Measurements from ENCODE around the gene ABCC1.
A peak's percentile ranks its signal among the peaks of the same experiment; 100 is the strongest.
"Not testable (repeated sequence)": the region's sequence is repeated elsewhere in the genome, so short reads cannot be mapped to it uniquely, and the experiment has no call there.

The ABCC1 gene

DNA sequence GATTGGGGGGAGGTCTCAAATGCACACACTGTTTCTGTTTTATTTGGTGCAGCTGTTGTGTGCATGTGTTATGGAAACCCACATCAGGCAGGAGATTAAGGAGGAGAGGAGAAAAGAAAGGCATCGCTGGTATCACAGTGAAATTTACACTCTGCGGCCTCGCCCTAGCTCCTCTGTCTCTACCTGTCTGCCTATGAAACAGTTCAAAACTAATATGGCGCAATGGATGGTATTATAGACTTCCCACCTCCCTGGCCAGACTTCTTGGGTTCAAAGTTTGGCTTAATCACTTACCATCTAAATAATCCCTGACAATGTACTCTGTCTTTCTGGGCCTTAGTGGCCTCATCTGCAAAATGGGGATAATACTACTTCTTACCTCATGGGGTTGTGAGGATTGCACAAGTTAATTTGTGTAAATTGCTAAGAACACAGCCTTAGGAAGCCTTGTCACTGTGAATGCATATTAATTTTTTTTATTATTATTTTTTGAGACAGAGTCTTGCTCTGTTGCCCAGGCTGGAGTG, 1.4 kb upstream of the ABCC1 start:
- DNase-seq, result no peak

DNA sequence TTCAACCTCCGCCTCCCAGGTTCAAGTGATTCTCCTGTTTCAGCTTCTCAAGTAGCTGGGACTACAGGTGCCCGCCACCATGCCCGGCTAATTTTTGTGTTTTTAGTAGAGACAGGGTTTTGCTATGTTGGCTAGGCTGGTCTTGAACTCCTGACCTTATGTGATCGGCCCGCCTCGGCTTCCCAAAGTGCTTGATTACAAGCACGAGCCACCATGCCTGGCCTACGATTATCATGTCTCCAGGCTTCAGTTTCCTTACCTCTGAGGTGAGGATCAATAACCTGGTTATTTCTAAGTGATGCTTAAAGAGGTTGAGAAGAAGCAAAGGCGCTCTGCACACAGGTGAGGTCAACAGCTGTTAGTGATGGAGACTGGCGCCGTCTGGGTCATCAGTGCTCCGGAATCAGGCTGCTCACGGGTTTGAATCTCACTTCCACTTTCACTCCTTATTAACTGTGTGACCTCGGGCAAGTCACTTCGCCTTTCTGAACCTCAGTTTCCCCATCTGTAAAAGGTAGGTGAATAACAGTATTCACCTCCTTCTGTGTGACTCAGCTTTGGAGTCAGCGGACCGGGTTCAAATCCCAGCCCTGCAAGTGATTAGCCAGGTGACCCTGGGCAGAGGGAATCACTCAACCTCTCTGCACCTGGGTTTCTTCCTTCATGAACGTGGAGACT, 745 bp upstream of the ABCC1 start:
- DNase-seq, result no peak

DNA sequence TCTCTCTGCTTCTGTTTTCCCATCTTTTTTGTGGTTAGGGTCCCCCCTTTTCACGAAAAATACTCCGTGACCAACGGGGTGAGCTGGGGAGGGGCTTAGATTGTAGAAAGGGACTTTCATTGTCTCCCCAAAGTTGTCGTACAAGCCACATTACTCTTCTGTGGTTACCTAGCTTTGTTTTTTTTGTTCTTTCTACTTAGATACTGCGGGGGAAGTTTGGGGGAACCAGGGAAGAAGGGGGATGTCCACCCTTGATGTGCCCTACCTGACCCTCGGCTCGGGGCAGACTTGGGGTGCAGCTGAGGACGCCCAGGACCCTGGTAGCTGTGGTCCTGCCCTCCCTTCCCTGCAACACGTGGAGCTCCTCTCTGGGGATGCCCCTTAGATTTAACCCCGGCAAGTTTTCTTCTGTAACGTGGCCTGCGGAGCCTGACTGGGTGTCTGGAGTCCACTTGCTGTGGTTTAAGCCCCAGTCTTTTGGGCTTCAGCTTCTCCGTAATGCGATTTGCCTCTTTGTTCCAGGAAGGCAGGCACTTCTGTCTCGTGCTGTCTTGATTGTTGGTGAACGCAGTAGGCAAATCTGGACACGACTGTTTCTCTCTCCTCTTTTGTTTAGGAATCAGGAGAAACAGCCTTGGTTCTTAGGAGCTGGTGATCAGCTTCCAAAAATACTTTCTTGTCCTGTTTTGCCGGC, 892 bp downstream of the ABCC1 start:
- peak; percentile 72 for DNase-seq

GRCh38 chr16:15950869-15951268, 1.5 kb downstream of the ABCC1 start:
- no peak for DNase-seq

GRCh38 chr16:15951852-15952251, 2.4 kb downstream of the ABCC1 start:
- no peak for DNase-seq

- no peak for DNase-seq
Measured at GRCh38 chr16:15952265-15952711, 2.9 kb downstream of the ABCC1 start.

DNA sequence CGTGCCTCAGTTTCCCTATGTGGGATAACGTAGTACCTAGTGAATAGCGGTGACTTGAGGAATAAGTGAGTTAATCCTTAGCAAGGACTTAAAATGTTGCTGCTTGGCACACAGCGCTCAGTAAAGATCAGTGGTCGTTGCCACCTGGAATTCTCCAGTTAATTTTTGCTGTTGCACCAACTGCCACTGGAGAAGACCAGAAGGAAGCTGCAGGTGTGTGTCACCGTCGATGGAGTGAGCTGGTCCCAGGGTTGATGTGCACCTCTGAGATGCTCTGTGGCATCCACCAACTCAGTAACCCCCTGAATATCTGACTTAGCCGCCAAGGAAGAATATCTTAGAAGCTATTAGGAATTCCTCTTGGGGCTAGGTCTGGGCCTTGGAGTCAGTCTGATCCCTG, 4.1 kb downstream of the ABCC1 start:
- DNase-seq, result no peak

GRCh38 chr16:15953929-15954813, 4.8 kb downstream of the ABCC1 start:
- DNase-seq, result no peak

- no peak for DNase-seq
Measured at GRCh38 chr16:15954814-15955151, 5.4 kb downstream of the ABCC1 start.

GRCh38 chr16:15955425-15955824, 6.0 kb downstream of the ABCC1 start:
- DNase-seq, result no peak

DNA sequence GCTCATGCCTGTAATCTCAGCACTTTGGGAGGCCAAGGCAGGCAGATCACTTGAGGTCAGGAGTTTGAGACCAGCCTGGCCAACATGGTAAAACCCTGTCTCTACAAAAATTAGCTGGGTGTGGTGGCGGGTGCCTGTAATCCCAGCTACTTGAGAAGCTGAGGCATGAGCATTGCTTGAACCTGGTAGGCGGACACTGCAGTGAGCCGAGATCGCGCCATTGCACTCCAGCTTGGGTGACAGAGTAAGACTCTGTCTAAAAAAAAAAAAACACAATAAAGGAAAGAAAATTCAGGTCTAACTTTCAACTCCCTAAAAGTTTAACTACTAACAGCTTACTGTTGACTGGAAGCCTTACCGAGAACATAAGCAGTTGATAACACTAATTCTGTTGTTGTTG, 6.7 kb downstream of the ABCC1 start:
- DNase-seq, result not testable (repeated sequence)

- DNase-seq, result no peak
Measured at GRCh38 chr16:15958703-15959348, 9.4 kb downstream of the ABCC1 start.

- DNase-seq, result no peak
Measured at GRCh38 chr16:15960124-15960971, 10.9 kb downstream of the ABCC1 start.

GRCh38 chr16:15961060-15961511, 11.7 kb downstream of the ABCC1 start:
- peak; percentile 65 for DNase-seq

GRCh38 chr16:15961571-15962090, 12.2 kb downstream of the ABCC1 start:
- DNase-seq, result no peak

DNA sequence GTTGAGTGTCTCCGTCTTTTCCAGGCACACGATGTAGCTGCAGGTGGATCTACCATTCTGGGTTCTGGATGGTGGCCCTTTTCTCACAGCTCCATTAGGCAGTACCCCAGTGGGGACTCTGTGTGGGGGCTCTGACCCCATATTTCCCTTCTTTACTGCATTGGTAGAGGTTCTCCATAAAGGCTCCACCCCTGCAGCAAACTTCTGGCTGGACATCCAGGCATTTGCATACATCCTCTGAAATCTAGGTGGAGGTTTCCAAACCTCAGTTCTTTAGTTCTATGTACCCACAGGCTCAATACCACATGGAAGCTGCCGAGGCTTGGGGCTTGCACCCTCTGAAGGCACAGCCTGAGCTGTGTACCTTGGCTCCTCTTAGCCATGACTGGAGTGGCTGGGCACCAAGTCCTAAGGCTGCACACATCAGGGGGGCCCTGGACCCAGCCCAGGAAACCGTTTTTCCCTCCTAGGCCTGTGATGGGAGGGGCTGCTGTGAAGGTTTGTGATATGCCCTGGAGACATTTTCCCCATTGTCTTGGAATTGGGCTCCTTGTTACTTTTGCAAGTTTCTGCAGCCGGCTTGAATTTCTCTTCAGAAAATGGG, 14.0 kb downstream of the ABCC1 start:
- no peak for DNase-seq

DNA sequence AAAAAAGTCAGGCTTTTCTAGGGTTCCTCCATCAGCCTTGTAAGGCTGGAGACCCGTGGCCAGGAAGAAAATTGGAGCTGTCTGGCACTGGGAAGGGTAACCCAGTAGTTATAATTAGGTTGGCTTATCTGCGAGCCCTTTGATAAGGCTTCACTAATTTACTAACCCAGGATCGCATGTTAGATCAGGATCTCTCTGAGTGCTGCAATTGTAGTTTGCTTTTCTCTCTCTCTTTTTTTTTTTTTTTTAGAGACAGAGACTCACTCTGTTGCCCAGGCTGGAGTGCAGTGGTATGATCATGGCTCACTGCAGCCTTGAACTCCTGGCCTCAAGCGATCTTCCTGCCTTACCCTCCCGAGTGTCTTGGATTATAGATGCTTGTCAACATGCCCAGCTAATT, 17.0 kb downstream of the ABCC1 start:
- no peak for DNase-seq

DNA sequence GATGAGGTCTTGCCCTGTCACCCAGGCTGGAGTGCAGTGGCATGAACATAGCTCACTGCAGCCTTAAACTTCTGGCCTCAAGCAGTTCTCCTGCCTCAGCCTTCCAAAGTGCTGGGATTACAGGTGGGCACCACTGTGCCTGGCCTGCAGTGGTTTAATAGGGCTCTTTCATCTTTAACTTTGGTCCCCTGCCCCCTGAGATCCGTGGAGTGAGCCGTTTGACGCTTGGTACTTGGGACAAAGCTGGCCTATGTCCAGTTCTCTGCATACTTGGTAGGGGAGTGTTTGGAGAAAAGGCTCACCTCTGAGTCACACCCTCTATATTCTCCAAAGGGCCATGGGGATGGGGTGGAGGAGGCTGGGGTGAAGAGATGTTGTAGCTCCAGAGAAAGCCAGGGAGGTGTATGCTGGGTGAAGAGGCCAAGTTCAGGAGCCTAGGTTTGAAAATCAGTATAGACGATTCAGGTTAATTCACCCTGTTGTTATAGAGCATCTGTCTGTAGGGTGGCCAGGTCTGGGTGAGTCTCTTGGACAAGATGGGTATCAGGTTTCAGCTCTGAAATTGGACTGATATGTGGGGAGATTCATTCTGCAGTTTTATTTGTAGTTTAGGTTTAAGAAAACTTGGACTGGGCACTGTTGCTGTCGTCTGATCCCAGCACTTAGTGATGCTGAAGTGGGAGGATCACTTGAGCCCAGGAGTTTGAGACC, 17.6 kb downstream of the ABCC1 start:
- DNase-seq, result no peak

DNA sequence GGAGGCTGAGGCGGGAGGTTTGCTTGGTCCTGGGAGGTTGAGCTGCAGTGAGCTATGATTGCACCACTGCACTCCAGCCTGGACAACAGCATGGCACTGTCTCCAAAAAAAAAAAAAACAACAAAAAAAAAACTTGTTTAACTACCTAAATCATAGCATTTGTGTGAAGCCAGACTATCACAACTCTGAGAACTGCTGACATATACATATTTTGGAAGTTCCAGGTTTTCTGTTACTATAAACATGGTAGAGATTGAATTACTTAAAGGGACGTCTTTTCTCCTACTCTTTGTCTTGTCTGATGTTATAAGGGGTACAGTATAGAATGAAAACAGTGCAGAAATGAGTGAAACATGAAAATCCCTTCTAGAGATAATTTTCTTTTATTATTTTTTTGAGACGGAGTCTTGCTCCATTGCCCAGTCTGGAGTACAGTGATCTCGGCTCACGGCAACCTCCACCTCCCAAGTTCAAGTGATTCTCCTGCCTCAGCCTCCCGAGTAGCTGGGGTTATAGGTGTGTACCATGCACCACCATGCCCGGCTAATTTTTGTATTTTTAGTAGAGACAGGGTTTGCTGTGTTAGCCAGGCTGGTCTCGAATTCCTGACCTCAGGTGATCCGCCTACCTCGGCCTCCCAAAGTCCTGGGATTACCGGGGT, 18.4 kb downstream of the ABCC1 start:
- no peak for DNase-seq

GRCh38 chr16:15970202-15970601, 20.8 kb downstream of the ABCC1 start:
- DNase-seq, result no peak

Measured in activated CD8-positive, alpha-beta memory T cell treated with anti-CD3 and anti-CD28 coated beads, Interleukin-2, amount 50 U/mL, for 48 hours (primary cell).